Stimulated activated CD8-positive, alpha-beta memory T cell treated with anti-CD3 and anti-CD28 coated beads, Interleukin-15, amount 100 ng/mL, for 1 hour (primary cell): Measurements from ENCODE around the gene EIF2A.
"Not testable (repeated sequence)": the region's sequence is repeated elsewhere in the genome, so short reads cannot be mapped to it uniquely, and the experiment has no call there.

ENCODE experiments used
- DNase-seq: peaks from one replicate; pipeline ENCODE4 v3.0.0-alpha.2; 2020; ENCODE audit warnings: low read depth

Gene EIF2A

DNA sequence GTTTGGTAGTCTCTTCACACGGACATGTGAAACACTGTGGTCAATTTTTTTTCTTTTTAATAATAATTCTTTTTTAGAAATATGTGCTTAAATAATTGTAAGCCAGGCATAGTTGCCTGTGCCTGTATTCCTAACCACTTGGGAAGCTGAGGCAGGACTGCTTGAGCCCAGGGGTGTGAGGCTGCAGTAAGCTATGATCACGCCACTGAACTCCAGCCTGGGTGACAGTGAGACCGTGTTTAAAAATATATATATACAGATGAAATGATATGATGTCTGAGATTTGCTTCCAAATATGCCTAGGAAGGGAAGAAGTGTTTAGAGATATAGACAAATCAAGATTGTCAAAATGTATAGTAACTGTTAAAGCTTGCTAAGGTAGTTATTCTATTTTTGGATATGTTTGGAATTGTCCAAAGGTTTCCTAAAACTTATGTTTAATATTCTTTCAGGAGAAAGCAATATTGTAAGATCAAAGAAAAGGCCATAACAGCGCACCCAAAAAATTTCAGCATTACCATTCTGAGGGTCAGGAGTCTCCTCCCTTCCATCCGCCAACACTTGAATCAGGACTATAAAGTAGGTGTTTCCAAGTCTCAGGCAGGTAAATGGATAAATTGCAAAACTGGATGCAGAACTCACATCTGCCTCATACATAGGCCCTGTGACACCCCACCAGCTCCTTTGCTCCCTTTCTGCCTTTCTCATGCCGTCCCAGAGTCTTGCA, 56.0 kb downstream of the EIF2A start:
- DNase-seq: no peak

- DNase-seq: peak; percentile 84
These were observed 56.8 kb downstream of the EIF2A start, which contains the start of gene SELENOT for GRCh38 chr3:150603153-150603979. Gene SELENOT, plus strand, starts transcription at chr3:150603321. Its CDS starts 42 bp downstream, at chr3:150603363.

DNA sequence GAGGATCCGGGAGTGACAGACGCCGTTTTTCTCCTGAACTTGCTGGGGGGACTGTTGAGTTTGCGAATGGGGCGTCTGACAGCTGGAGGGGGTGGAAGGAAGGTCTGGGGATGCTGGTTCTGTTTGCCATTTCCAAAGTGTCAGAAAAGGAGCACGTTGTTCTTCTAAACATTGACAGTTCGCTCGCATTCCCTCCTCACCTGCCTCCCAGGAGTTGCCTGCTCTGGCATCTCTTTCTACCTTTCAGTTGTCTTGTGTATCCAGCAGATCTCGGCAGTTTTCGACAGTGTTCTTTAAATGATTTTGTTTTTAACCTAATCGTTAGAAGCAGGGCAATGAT, 57.4 kb downstream of the EIF2A start:
- no peak for DNase-seq

DNA sequence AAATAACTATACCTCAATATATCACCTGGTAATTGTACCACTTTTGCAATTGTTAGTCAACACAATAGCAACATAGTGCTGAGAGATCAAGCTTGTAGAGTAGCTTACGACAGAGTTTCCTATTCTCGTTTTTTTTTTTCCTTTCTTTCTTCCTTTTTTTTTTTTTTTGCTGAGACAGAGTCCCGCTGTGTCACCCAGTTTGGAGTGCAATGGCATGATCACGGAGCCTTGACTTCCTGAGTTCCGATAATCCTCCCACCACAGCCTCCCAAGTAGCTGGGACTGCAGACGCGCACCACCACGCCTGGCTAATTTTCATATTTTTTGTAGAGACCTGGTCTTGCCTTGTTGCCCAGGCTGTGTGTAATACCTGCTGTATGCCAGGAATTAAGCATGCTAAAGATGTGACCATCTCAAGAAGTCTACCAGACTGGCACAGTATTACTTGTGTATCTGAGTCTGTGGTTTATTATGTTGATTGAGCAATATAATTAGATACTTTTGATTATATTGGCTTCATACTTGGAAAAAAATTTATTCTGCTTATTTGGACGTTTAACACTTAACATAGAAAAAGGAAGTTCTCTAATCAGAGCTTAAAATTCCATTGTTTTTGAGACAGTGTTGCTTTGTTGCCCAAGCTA, 59.5 kb downstream of the EIF2A start:
- DNase-seq: no peak

GRCh38 chr3:150607267-150608065, 60.9 kb downstream of the EIF2A start:
- no peak for DNase-seq

DNA sequence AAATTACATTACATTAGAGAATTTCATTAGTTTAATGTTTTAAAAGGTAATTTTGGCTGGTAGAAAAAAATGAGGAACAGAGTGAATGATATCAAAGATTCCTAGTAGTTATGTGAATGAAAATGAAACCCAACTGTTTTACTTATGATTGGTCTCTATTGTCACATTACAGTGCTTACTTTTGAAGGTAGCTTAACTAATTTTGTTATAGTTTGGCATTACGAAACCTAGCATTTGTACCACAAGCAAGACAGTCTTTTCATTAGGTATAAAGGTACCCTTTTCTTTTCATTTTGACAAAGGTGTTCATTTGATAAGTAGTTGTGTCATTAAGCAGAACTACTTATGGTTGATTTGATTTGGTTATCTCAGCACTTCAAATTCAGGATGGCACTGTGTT, 63.4 kb downstream of the EIF2A start:
- no peak for DNase-seq

- DNase-seq: no peak
These were observed 64.2 kb downstream of the EIF2A start for GRCh38 chr3:150610785-150611184.

- no peak for DNase-seq
These were observed 65.1 kb downstream of the EIF2A start for GRCh38 chr3:150611666-150612065.

- no peak for DNase-seq
These were observed 65.9 kb downstream of the EIF2A start for GRCh38 chr3:150612494-150612893.

DNA sequence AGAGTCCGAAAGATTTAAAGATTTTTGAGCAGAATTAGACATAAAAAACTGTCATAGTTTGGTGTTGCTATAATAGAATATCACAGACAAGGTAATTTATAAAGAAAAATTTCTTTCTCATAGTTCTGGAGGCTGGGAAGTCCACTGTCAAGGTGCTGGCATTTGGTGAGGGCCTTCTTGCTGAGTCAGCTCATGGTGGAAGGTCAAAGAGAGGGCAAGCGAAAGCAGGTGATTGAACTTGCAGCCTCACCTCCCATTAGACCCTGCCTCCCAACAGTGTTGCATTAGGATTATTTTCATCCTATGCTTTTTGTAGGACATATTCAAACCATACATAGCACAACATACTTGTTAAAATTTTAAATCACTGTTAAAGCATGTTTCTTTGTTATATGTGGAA, 66.4 kb downstream of the EIF2A start:
- DNase-seq: no peak

GRCh38 chr3:150613709-150614480, 67.3 kb downstream of the EIF2A start:
- no peak for DNase-seq

- no peak for DNase-seq
These were observed 73.6 kb downstream of the EIF2A start for GRCh38 chr3:150620002-150620689.

- not testable (repeated sequence) for DNase-seq
These were observed 76.4 kb downstream of the EIF2A start for GRCh38 chr3:150622955-150623354.

DNA sequence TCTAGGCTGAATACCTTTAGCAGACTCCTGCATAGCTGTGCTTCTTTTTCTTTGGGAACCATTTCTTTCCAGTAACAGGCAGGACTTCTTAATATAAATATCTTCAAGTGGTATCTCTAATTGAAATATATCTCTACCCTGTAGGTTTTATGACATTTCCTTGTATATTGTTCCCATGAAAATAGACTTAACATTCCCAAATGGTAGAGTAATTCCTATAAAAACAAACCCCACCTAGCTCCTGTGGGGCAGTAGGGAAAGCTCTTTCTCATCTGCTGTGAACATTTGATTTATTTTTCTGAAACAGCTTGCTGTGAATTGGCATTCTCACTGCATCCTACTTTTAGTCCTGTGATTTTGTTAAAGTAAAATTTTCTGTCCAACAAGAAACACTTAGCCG, 77.4 kb downstream of the EIF2A start:
- DNase-seq: no peak

DNA sequence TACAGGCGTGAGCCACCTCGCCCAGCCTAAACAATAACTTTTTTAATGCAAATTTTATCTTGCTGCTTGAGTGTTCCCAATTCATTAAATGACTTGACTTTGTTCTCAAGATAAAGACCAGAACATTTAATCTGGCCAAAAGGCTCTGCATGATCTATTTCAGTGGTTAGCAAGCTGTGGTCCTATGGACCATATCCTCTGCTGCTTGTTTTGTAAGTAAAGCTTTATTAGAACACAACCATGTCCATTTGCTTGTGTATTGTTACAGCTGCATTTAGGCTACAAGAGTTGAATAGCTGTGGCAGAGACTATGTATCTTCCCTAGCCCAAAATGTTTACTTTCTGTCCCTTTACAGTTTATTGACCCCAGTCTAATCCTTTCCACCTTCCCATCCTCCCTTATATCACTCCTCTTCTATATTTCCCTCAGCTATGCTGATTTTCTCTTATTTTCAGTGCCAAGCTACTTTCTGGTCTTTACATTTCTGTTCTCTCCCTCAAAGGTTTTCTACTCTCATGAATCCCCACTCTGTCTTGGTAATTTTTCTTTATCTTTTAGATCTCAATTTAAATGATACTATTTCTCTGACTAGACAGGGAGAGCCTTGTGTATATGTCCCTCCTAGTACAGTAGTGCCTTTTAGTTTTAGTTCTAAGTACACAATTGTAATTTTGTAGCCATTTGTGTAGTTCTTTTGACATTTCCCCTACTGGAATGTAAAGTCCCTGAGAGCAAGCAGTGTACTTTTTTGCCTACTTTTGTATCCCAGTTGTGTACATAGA, 79.8 kb downstream of the EIF2A start:
- no peak for DNase-seq

DNA sequence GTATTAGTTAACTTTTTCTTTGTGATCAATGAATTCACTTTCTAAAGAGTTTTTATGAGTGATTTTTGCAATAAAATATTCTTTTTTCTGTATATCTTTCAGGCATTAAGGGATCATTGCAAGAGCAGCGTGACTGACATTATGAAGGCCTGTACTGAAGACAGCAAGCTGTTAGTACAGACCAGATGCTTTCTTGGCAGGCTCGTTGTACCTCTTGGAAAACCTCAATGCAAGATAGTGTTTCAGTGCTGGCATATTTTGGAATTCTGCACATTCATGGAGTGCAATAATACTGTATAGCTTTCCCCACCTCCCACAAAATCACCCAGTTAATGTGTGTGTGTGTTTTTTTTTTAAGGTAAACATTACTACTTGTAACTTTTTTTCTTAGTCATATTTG, 81.0 kb downstream of the EIF2A start:
- DNase-seq: no peak

- no peak for DNase-seq
These were observed 85.1 kb downstream of the EIF2A start for GRCh38 chr3:150631515-150632221.

DNA sequence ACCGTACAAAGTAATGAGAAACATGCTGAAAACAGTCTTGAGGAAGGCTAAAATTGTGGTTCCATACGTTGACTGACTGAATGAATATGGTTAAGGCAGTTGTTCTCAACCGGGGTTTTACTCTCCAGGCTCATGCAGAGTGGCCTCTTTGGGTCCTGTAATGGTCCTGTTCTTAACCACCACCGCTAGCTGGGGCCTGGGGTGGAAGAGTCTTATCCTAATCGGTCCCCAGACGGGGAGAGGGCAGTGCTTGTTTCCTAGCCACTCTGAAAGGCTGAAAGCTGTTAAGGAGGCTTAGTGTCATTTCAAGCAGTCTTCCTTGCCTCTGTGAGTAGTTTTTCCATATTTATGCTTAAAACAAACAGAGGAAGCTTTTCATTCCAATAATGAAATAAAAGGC, 88.5 kb downstream of the EIF2A start:
- no peak for DNase-seq

- no peak for DNase-seq
These were observed 88.9 kb downstream of the EIF2A start for GRCh38 chr3:150635526-150635925.
